ENCODE results near the gene OARD1.

The OARD1 gene

DNA sequence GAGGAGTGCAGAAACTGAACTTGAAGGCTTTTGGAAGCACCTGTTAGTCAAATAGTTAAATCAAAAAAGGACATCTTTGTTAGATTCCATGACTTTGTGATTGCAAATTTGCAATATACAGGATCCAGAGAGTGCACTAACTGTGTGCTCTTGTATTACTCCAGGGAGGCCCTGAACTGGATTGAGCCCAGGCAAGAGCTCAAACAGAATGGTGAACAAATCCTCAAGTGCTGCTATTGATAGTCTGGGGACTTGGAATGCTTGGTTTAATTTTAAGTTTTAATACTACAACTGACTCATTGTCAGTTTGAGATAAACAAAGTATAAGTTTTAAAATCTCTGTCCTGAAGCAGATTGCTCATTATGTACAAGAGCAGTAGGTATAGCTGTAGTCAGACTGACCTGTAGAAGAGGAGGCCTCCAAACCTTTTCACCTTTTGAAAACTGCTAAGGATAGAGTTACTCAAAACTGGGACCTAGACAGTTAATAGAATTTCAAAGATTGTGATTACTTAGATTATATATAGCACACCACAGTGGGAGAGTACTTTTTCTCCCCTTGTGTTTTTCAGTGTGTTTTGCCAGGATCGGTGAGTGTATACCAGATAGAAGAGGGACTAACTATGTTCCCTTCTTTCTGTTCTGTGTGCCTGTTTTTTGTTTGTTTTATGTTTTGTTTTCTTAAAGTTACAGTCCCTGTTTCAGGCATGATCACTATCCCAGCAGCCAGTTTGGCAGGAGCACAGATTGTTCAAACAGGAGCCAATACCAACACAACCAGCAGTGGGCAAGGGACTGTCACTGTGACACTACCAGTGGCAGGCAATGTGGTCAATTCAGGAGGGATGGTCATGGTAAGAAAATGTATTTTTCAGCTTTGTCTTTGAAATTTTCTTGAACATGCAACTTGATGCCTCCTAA, 18.9 kb upstream of the OARD1 start:
- Histone ChIP-seq H3K36me3 (ENCODE audit: control insufficient read depth, insufficient read depth, low read length, severe bottlenecking) (peaks cover 95% of the 10 kb centered on the region), H3K4me3 (ENCODE audit: low read length) (no peak overlapping the region)

DNA sequence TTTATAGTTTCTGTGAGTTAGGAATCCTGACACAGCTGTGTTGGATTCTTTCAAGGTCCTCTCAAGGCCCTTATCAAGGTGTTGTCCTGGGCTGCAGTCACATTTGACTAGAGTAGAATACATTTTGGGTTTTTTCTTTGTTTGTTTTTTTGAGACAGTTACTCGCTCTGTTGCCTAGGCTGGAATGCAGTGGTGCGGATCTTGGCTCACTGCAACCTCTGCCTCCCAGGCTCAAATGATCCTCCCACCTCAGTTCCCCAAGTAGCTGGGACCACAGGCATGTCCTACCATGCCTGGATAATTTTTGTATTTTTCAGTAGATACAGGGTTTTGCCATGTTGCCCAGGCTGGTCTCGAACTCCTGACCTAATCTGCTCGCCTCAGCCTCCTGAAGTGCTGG, 16.3 kb upstream of the OARD1 start:
- Histone ChIP-seq H3K9ac (ENCODE audit: low read length) (no peak overlapping the region), H3K9me3 (ENCODE audit: control insufficient read depth, low read length) (no peaks in the 10 kb centered on the region), H3K4me1 (ENCODE audit: control insufficient read depth, insufficient read depth, low read length) (peaks cover 10% of the 10 kb centered on the region), H3K27me3 (replicated peaks; ENCODE audit: control insufficient read depth, insufficient read depth, low read length) (no peaks in the 10 kb centered on the region), H3K4me3 (ENCODE audit: low read length) (no peak overlapping the region), H3K36me3 (ENCODE audit: control insufficient read depth, insufficient read depth, low read length, severe bottlenecking) (peaks cover 94% of the 10 kb centered on the region)
- no peak for DNase-seq (ENCODE audit: low read depth)

More for the DNA sequence above, 18.9 kb upstream of the OARD1 start:
- peak overlapping the region; percentile 26 for H3K9ac ChIP-seq (ENCODE audit: low read length)
- peaks cover 21% of the 10 kb centered on the region for H3K4me1 ChIP-seq (ENCODE audit: control insufficient read depth, insufficient read depth, low read length)
- no peaks in the 10 kb centered on the region for H3K27me3 ChIP-seq (replicated peaks; ENCODE audit: control insufficient read depth, insufficient read depth, low read length)
- no peaks in the 10 kb centered on the region for H3K9me3 ChIP-seq (ENCODE audit: control insufficient read depth, low read length)
- DNase-seq (ENCODE audit: low read depth), result no peak

DNA sequence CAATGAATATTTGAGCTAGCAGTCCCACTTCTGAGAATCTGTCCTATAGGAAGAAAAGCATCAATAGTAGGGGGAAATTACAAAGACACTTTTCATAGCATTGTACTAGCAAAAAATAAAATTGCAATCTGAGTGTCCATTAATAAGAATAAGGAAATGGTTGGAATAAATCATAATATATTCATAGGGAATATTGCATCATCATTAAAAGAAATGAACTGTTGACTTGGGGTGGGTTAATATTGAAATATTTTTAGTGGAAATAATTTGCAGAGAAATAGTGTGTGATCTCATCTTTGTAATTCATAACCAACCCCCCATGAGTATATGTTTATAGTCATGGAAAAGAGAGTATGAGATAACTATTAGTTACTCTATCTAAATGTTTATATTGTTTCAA, 13.0 kb upstream of the OARD1 start:
- no peak overlapping the region for H3K4me3 ChIP-seq (ENCODE audit: low read length)
- H3K27me3 ChIP-seq (replicated peaks; ENCODE audit: control insufficient read depth, insufficient read depth, low read length), result no peaks in the 10 kb centered on the region
- no peak overlapping the region for H3K9ac ChIP-seq (ENCODE audit: low read length)
- no peak for DNase-seq (ENCODE audit: low read depth)
- H3K36me3 ChIP-seq (ENCODE audit: control insufficient read depth, insufficient read depth, low read length, severe bottlenecking), result peaks cover 93% of the 10 kb centered on the region
- peaks cover 2% of the 10 kb centered on the region for H3K4me1 ChIP-seq (ENCODE audit: control insufficient read depth, insufficient read depth, low read length)
- no peaks in the 10 kb centered on the region for H3K9me3 ChIP-seq (ENCODE audit: control insufficient read depth, low read length)

DNA sequence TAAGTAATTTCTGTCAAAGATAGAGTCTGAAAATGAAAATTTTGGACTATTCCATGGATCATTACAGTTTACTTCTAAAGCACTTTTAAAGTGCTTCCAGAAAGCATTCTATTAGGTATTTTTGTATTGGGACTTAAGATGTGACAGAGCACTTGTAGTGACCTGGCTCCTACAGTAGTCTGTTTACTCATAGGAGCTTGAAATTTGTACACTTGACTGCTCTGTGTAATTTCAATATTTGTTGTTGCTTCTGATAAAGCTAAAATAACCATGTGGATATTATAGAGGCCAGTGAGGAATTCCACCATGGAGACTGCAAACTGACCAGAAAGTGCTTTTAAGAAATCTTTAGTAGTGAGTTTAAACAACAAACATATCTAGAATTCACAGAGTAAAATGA, 10.9 kb upstream of the OARD1 start:
- H3K4me1 ChIP-seq (ENCODE audit: control insufficient read depth, insufficient read depth, low read length), result no peaks in the 10 kb centered on the region
- peaks cover 90% of the 10 kb centered on the region for H3K36me3 ChIP-seq (ENCODE audit: control insufficient read depth, insufficient read depth, low read length, severe bottlenecking)
- H3K4me3 ChIP-seq (ENCODE audit: low read length), result no peak overlapping the region
- H3K9me3 ChIP-seq (ENCODE audit: control insufficient read depth, low read length), result no peaks in the 10 kb centered on the region
- H3K9ac ChIP-seq (ENCODE audit: low read length), result no peak overlapping the region
- no peaks in the 10 kb centered on the region for H3K27me3 ChIP-seq (replicated peaks; ENCODE audit: control insufficient read depth, insufficient read depth, low read length)
- DNase-seq (ENCODE audit: low read depth), result no peak

DNA sequence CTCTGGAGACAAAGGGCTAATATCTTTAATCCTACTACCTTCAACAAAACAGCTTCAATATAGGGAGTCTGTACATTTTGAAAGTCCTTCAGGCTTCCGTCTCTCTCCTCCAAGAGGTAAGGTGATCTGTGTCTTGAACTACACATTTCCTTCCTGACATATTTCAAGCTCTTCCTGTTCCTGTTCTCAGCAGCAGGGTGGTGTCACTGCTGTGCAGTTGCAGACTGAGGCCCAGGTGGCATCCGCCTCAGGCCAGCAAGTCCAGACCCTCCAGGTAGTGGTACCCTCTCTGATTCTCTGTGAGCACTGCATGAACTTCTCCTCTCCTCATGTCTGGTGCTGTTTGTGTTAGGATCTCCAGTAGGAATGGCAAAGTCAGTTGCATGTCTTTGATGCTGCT, 8.5 kb upstream of the OARD1 start:
- Histone ChIP-seq H3K9me3 (ENCODE audit: control insufficient read depth, low read length) (no peaks in the 10 kb centered on the region), H3K27me3 (replicated peaks; ENCODE audit: control insufficient read depth, insufficient read depth, low read length) (no peaks in the 10 kb centered on the region), H3K4me3 (ENCODE audit: low read length) (no peak overlapping the region), H3K36me3 (ENCODE audit: control insufficient read depth, insufficient read depth, low read length, severe bottlenecking) (peaks cover 66% of the 10 kb centered on the region), H3K4me1 (ENCODE audit: control insufficient read depth, insufficient read depth, low read length) (peaks cover 7% of the 10 kb centered on the region), H3K9ac (ENCODE audit: low read length) (no peak overlapping the region)
- DNase-seq (ENCODE audit: low read depth), result no peak

DNA sequence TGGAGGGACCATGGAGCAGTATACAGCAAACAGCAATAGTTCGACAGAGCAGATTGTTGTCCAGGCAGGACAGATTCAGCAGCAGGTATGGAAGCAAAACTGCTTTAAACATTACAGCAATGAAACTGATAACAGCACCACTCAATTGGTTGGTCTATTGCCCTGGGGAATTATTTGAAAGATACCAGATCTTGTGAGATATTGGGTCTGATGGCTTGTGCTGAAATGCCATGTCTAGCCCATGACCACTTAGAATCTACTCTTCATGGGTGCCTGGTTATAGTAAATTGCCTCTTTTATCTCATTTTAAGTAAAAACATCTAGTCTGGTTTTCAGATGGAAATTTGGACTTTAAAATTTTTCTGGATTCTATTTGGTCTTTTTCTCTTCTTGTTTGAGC, 6.9 kb upstream of the OARD1 start:
- Histone ChIP-seq H3K9ac (ENCODE audit: low read length) (no peak overlapping the region), H3K27me3 (replicated peaks; ENCODE audit: control insufficient read depth, insufficient read depth, low read length) (no peaks in the 10 kb centered on the region), H3K36me3 (ENCODE audit: control insufficient read depth, insufficient read depth, low read length, severe bottlenecking) (peaks cover 51% of the 10 kb centered on the region), H3K4me1 (ENCODE audit: control insufficient read depth, insufficient read depth, low read length) (peaks cover 20% of the 10 kb centered on the region), H3K9me3 (ENCODE audit: control insufficient read depth, low read length) (no peaks in the 10 kb centered on the region), H3K4me3 (ENCODE audit: low read length) (no peak overlapping the region)
- DNase-seq (ENCODE audit: low read depth), result no peak

DNA sequence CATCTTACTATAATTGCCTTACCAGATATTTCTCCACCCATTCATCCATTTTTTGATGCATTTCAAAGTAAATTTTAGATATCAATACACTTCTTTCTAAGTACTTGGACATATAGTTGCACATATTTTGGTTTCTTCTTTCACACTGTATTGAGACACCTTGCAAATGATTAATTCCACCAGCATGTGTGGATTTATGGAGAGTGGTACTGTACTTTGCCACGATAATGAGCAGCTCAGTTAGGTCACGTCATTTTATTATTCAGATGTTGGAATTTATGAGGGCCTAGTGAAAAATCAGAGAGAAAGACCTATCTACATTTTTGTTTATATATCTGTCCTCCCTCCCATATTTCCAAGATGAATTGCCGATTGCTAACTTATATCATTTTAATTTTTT, 5.9 kb upstream of the OARD1 start:
- H3K4me1 ChIP-seq (ENCODE audit: control insufficient read depth, insufficient read depth, low read length), result peaks cover 22% of the 10 kb centered on the region
- no peak for DNase-seq (ENCODE audit: low read depth)
- H3K9ac ChIP-seq (ENCODE audit: low read length), result no peak overlapping the region
- peaks cover 42% of the 10 kb centered on the region for H3K36me3 ChIP-seq (ENCODE audit: control insufficient read depth, insufficient read depth, low read length, severe bottlenecking)
- H3K9me3 ChIP-seq (ENCODE audit: control insufficient read depth, low read length), result no peaks in the 10 kb centered on the region
- no peak overlapping the region for H3K4me3 ChIP-seq (ENCODE audit: low read length)
- no peaks in the 10 kb centered on the region for H3K27me3 ChIP-seq (replicated peaks; ENCODE audit: control insufficient read depth, insufficient read depth, low read length)

DNA sequence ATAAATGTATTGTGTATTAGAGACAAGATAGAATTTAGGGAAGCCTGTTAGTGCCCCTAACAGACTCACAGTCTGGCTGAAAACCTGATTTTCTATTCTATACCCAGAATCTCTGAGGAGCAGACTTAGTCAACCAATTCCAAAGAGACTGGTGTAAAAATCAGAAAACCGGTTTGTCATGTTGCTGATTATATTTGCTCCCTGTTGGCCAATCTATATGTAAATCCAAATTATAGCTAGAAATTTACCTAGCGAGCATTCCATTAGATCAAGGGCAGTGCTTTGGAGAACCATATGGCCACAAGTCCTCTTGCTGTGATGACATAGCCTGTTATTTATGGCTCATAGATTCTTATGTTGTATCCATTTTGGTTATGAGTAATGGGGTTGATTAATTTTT, 5.4 kb upstream of the OARD1 start:
- DNase-seq (ENCODE audit: low read depth), result no peak
- Histone ChIP-seq H3K4me3 (ENCODE audit: low read length) (no peak overlapping the region), H3K4me1 (ENCODE audit: control insufficient read depth, insufficient read depth, low read length) (peaks cover 22% of the 10 kb centered on the region), H3K27me3 (replicated peaks; ENCODE audit: control insufficient read depth, insufficient read depth, low read length) (no peaks in the 10 kb centered on the region), H3K9me3 (ENCODE audit: control insufficient read depth, low read length) (no peaks in the 10 kb centered on the region), H3K36me3 (ENCODE audit: control insufficient read depth, insufficient read depth, low read length, severe bottlenecking) (peaks cover 36% of the 10 kb centered on the region), H3K9ac (ENCODE audit: low read length) (no peak overlapping the region)

DNA sequence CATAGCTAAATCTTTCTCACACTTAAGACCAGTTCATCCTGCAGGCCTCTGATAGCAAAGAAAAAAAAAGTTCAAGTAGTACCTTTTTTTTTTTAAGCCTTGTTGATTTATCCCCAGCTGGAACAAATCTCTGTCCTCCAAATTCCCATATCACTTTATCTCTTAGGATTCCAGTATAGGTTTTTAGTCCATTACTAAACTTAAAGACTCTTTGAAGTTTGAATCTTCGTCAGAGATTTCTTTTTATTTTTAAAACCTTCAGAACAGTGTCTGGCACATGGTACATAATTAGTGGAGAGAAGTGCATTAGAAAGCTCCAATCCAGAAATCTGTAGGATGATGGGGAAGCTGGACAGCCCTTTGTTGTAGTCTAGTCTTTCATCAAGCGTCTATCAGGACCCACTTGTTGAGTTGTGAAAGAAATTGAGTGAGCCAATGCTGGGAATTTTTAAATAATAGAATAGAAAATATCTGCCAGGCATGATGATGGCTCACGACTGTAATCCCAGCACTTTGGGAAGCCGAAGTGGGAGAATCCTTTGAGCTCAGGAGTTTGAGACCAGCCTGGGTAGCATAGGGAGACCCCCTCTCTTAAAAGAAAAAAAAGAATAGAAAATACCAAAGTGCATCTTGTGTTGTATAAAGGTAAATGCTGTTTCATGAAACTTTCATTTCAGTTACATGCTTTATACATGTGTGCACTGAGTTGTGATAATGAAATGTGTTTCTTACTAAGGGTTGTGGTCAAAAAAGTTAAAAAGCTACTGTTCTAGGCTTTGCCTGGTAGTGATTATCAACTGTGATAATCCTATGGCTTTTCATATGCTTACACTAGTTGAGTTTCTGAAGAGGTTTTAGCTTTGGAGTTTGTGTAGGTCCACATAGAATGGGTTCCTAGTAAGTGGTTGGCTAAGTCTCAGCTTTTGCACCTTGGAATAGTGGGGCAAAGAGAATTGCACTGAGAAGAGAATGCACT, 3.8 kb upstream of the OARD1 start:
- Histone ChIP-seq H3K9me3 (ENCODE audit: control insufficient read depth, low read length) (no peaks in the 10 kb centered on the region), H3K4me1 (ENCODE audit: control insufficient read depth, insufficient read depth, low read length) (peaks cover 25% of the 10 kb centered on the region), H3K9ac (ENCODE audit: low read length) (no peak overlapping the region), H3K4me3 (ENCODE audit: low read length) (no peak overlapping the region), H3K36me3 (ENCODE audit: control insufficient read depth, insufficient read depth, low read length, severe bottlenecking) (peaks cover 22% of the 10 kb centered on the region), H3K27me3 (replicated peaks; ENCODE audit: control insufficient read depth, insufficient read depth, low read length) (no peaks in the 10 kb centered on the region)
- no peak for DNase-seq (ENCODE audit: low read depth)

DNA sequence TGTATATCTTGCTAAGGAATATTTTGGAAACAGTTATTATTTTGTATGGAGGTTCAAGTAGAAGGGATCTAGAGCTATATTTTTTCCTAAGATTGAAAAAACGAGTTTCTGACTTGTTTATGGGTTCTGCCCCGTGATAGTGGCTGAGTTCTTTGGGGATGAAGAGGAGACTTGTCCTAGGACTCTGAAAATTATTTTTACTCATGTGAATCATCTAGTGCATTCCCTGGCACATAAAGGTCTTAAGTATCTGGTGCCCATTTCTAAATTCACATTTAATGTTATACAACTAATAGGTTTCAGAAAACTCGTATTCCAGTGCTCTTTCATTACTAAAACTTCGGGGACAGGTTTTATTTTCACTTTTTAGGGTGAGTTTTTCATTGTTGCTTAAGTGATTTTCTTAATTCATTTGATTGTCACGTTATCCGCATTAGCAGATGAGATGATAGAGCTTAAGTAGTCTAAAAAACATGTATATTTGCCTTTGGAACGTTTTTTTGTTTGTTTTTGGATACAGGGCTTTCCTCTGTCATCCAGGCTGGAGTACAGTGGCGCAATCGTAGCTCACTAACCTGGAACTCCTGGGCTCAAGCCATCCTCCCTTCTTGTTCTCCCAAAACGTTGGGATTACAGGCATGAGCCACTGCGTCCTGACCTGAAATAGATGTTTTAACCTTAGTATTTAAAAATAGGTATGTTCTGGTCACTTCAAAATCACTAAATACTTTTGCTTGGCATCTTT, 2.7 kb upstream of the OARD1 start:
- DNase-seq (ENCODE audit: low read depth), result peak; percentile 19
- Histone ChIP-seq H3K4me3 (ENCODE audit: low read length) (peak overlapping the region; percentile 90), H3K9me3 (ENCODE audit: control insufficient read depth, low read length) (no peaks in the 10 kb centered on the region), H3K36me3 (ENCODE audit: control insufficient read depth, insufficient read depth, low read length, severe bottlenecking) (peaks cover 12% of the 10 kb centered on the region), H3K4me1 (ENCODE audit: control insufficient read depth, insufficient read depth, low read length) (peaks cover 30% of the 10 kb centered on the region), H3K9ac (ENCODE audit: low read length) (peak overlapping the region; percentile 99), H3K27me3 (replicated peaks; ENCODE audit: control insufficient read depth, insufficient read depth, low read length) (no peaks in the 10 kb centered on the region)
